ENCODE measurements around the gene CACTIN.

CACTIN gene

GRCh38 chr19:3655402-3656072 is 28.9 kb upstream of the CACTIN start:
- TF ChIP-seq, protein P1, sequence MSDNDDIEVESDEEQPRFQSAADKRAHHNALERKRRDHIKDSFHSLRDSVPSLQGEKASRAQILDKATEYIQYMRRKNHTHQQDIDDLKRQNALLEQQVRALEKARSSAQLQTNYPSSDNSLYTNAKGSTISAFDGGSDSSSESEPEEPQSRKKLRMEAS (IDR thresholded peaks at IDR 0.05) = no peak
- TF ChIP-seq, protein P2, sequence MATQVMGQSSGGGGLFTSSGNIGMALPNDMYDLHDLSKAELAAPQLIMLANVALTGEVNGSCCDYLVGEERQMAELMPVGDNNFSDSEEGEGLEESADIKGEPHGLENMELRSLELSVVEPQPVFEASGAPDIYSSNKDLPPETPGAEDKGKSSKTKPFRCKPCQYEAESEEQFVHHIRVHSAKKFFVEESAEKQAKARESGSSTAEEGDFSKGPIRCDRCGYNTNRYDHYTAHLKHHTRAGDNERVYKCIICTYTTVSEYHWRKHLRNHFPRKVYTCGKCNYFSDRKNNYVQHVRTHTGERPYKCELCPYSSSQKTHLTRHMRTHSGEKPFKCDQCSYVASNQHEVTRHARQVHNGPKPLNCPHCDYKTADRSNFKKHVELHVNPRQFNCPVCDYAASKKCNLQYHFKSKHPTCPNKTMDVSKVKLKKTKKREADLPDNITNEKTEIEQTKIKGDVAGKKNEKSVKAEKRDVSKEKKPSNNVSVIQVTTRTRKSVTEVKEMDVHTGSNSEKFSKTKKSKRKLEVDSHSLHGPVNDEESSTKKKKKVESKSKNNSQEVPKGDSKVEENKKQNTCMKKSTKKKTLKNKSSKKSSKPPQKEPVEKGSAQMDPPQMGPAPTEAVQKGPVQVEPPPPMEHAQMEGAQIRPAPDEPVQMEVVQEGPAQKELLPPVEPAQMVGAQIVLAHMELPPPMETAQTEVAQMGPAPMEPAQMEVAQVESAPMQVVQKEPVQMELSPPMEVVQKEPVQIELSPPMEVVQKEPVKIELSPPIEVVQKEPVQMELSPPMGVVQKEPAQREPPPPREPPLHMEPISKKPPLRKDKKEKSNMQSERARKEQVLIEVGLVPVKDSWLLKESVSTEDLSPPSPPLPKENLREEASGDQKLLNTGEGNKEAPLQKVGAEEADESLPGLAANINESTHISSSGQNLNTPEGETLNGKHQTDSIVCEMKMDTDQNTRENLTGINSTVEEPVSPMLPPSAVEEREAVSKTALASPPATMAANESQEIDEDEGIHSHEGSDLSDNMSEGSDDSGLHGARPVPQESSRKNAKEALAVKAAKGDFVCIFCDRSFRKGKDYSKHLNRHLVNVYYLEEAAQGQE (IDR thresholded peaks at IDR 0.05; ENCODE audit: low read depth) = no peak
- TF ChIP-seq CEBPB (IDR thresholded peaks at IDR 0.05) (no peak), ZBTB7A (IDR thresholded peaks at IDR 0.05; ENCODE audit: low read depth) (no peak), USF1 (IDR thresholded peaks at IDR 0.05) (no peak), TAF1 (IDR thresholded peaks at IDR 0.05; ENCODE audit: low read depth) (no peak), NFIC (IDR thresholded peaks at IDR 0.05) (no peak), CREB1 (IDR thresholded peaks at IDR 0.05; ENCODE audit: low read depth) (no peak)

DNA sequence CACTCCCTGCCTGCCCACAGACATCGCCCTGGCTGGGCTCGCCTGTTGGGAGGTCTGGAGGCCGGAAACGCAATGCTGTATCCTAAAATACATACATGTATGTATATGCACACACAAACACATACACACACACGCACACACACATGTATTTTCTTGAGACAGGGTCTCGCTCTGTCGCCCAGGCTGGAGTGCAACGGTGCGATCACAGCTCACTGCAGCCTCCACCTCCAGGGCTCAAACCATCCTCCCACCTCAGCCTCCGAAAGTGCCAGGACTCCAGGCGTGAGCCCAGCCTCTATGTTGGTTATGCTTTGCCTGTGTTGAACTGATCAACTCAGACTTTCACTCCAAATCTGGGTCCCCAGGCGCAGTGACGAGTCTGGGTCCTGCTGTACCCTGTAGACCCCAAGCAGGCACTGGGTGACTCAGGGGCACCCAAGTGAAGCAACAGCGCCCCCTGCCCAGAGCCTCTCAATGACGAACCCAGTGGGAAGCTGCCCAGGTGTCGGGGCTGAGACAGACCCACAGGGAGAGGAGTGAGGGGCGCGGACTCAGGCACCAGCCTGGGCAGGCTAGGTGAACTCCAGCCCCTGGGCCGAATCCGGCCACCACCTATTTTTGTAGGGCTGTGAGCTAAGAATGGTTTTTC is 27.4 kb upstream of the CACTIN start:
- peak; percentile 51 for TF ChIP-seq RAD21 (IDR thresholded peaks at IDR 0.05; ENCODE audit: low read depth)
- no peak for TF ChIP-seq TEAD4 (IDR thresholded peaks at IDR 0.05)

GRCh38 chr19:3653081-3653795 is 26.6 kb upstream of the CACTIN start:
- TF ChIP-seq YY1 (IDR thresholded peaks at IDR 0.05; ENCODE audit: low read depth) (no peak), USF1 (IDR thresholded peaks at IDR 0.05) (no peak), EP300 (IDR thresholded peaks at IDR 0.05; ENCODE audit: borderline replicate concordance) (no peak), RAD21 (IDR thresholded peaks at IDR 0.05; ENCODE audit: low read depth) (no peak), TEAD4 (IDR thresholded peaks at IDR 0.05) (no peak), CREB1 (IDR thresholded peaks at IDR 0.05; ENCODE audit: low read depth) (no peak), NFIC (IDR thresholded peaks at IDR 0.05) (no peak), FOXM1 (IDR thresholded peaks at IDR 0.05; ENCODE audit: borderline replicate concordance, low read depth) (no peak), ZBTB7A (IDR thresholded peaks at IDR 0.05; ENCODE audit: low read depth) (no peak), CEBPB (IDR thresholded peaks at IDR 0.05) (no peak), EGR1 (IDR thresholded peaks at IDR 0.05) (no peak), TAF1 (IDR thresholded peaks at IDR 0.05; ENCODE audit: low read depth) (no peak), TCF12 (IDR thresholded peaks at IDR 0.05; ENCODE audit: low read depth) (no peak)
- TF ChIP-seq, protein P2 (IDR thresholded peaks at IDR 0.05; ENCODE audit: low read depth) = no peak
- TF ChIP-seq, protein P1 (IDR thresholded peaks at IDR 0.05) = no peak

- TF ChIP-seq, protein P2 (IDR thresholded peaks at IDR 0.05; ENCODE audit: low read depth) = no peak
- TF ChIP-seq ZBTB7A (IDR thresholded peaks at IDR 0.05; ENCODE audit: low read depth) (no peak), USF1 (IDR thresholded peaks at IDR 0.05) (no peak), TAF1 (IDR thresholded peaks at IDR 0.05; ENCODE audit: low read depth) (no peak), YY1 (IDR thresholded peaks at IDR 0.05; ENCODE audit: low read depth) (no peak), EGR1 (IDR thresholded peaks at IDR 0.05) (no peak), NFIC (IDR thresholded peaks at IDR 0.05) (no peak), EP300 (IDR thresholded peaks at IDR 0.05; ENCODE audit: borderline replicate concordance) (no peak), TEAD4 (IDR thresholded peaks at IDR 0.05) (no peak), CEBPB (IDR thresholded peaks at IDR 0.05) (no peak), RAD21 (IDR thresholded peaks at IDR 0.05; ENCODE audit: low read depth) (no peak), CREB1 (IDR thresholded peaks at IDR 0.05; ENCODE audit: low read depth) (no peak)
- TF ChIP-seq, protein P1 (IDR thresholded peaks at IDR 0.05) = no peak
Measured at GRCh38 chr19:3652422-3652821, 25.8 kb upstream of the CACTIN start.

Data from Ishikawa (cell line).